ENCODE results near the gene LDLRAD1.

LDLRAD1 gene, protein sequence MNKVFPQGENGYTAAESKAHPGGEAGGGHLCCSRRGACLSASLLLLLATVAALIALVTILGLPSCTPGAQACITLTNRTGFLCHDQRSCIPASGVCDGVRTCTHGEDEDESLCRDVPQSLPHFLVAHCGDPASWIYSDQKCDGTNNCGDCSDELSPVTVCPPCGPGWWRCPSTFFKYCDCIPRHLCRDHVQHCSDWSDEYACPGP

DNA sequence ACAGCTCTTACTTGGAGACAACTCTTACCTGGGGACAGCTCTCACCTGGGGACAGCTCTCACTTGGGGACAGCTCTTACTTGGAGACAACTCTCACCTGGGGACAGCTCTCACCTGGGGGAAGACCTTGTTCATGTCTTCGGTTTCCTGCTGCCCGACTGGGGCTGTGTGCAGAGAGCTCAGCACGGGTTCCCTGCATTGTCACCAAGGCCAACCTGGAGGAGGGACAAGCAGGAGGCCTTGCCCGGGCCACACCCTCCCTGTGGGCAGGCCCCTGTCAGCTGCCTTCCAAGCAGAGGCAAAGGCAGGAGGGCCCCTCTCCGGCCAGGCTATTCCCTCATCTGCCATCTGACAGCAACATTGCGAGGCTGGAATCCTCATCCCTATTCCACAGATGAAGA is at the start of gene LDLRAD1:
LDLRAD1 (minus strand) TSS at position 208 of the 400 bp plus-strand sequence; CDS start at position 134, 74 bp downstream.
- no peak for DNase-seq (ENCODE audit: low read depth)
- TF ChIP-seq, protein P1, sequence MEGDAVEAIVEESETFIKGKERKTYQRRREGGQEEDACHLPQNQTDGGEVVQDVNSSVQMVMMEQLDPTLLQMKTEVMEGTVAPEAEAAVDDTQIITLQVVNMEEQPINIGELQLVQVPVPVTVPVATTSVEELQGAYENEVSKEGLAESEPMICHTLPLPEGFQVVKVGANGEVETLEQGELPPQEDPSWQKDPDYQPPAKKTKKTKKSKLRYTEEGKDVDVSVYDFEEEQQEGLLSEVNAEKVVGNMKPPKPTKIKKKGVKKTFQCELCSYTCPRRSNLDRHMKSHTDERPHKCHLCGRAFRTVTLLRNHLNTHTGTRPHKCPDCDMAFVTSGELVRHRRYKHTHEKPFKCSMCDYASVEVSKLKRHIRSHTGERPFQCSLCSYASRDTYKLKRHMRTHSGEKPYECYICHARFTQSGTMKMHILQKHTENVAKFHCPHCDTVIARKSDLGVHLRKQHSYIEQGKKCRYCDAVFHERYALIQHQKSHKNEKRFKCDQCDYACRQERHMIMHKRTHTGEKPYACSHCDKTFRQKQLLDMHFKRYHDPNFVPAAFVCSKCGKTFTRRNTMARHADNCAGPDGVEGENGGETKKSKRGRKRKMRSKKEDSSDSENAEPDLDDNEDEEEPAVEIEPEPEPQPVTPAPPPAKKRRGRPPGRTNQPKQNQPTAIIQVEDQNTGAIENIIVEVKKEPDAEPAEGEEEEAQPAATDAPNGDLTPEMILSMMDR (IDR thresholded peaks at IDR 0.05; ENCODE audit: low read depth, low read length, missing control alignments): no peak
- no peak within 1 kb of the TSS for H3K4me3 ChIP-seq (ENCODE audit: low read depth, low read length)
- in situ Hi-C loops (cut with HindIII; ENCODE audit: low sequenced_read_pairs): no loop called here

DNA sequence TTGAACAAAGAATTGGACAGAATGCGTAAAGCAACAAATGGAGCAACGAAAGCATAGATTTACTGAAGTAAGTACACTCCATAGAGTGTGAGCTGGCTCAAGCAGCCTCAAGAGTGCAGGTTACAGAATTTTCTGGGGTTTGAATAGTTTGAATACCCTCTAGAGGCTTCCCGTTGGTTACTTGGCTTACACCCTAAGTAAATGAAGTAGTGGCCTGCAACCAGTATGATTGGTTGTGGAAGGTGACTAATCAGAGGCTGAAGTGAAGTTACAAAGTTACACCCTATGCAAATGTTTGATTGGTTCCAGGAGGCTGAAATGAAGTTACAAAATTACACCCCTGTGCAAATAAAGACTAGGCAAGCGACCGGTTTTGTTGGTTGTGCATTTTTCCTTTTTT is 46.3 kb upstream of the LDLRAD1 start:
- in situ Hi-C loops (cut with HindIII; ENCODE audit: low sequenced_read_pairs): no loop called here
- TF ChIP-seq, protein P1 (IDR thresholded peaks at IDR 0.05; ENCODE audit: low read depth, low read length, missing control alignments): no peak
- no peak for DNase-seq (ENCODE audit: low read depth)
- no peak overlapping the region for H3K4me3 ChIP-seq (ENCODE audit: low read depth, low read length)

DNA sequence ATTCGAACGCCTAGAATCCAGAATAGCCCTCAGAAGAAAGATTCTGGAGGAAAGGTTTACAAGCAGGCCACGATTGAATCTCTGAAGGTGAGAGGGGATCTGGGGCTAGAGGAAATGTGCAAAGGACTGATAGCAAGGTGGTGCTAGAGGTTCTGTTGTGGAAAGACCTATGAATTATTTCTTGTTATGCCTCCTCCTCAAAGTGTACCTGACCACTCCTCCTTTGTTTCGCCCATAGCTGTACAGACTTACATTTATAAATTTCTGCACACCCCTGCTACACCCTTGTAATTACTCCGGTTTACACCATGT is 36.4 kb upstream of the LDLRAD1 start:
- in situ Hi-C loops (cut with HindIII; ENCODE audit: low sequenced_read_pairs): no loop called here
- TF ChIP-seq, protein P1 (IDR thresholded peaks at IDR 0.05; ENCODE audit: low read depth, low read length, missing control alignments): peak; percentile 5
- H3K4me3 ChIP-seq (ENCODE audit: low read depth, low read length): peak overlapping the region; percentile 67
- DNase-seq (ENCODE audit: low read depth): no peak

DNA sequence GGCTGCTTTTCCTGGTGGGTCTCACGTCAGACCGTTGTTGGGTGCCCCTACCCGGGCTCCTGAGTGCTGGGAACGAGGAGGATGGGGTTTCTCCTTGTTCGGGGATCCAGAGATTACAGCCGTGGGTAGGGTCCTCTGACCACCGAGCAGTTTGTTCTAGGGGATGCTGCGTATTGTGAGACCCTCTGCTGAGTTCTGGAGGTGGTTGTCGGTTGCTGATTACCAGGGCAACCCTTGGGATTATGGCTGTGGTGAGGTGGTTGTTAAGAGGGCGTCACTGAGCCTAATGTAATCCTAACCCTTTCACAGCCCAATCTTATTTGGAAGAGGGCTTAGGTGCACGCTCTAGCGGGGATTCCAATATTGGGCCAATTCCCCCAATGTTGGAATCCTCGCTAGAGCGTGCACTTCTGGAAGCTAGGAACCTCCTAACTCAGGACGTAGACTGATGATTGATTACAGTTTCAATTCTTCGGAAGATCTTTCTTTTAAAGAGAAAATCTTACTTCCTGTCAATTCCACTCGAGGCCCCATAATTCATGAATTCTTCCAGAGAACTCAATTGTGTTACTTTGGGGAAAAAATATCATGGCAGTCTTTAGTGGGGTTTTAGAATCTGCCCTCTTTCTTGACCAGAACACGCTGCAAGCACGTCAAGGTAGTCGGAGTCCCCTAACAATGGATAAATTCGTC is 35.9 kb upstream of the LDLRAD1 start:
- TF ChIP-seq, protein P1 (IDR thresholded peaks at IDR 0.05; ENCODE audit: low read depth, low read length, missing control alignments): no peak
- peak overlapping the region; percentile 67 for H3K4me3 ChIP-seq (ENCODE audit: low read depth, low read length)
- in situ Hi-C loops (cut with HindIII; ENCODE audit: low sequenced_read_pairs): no loop called here
- no peak for DNase-seq (ENCODE audit: low read depth)

DNA sequence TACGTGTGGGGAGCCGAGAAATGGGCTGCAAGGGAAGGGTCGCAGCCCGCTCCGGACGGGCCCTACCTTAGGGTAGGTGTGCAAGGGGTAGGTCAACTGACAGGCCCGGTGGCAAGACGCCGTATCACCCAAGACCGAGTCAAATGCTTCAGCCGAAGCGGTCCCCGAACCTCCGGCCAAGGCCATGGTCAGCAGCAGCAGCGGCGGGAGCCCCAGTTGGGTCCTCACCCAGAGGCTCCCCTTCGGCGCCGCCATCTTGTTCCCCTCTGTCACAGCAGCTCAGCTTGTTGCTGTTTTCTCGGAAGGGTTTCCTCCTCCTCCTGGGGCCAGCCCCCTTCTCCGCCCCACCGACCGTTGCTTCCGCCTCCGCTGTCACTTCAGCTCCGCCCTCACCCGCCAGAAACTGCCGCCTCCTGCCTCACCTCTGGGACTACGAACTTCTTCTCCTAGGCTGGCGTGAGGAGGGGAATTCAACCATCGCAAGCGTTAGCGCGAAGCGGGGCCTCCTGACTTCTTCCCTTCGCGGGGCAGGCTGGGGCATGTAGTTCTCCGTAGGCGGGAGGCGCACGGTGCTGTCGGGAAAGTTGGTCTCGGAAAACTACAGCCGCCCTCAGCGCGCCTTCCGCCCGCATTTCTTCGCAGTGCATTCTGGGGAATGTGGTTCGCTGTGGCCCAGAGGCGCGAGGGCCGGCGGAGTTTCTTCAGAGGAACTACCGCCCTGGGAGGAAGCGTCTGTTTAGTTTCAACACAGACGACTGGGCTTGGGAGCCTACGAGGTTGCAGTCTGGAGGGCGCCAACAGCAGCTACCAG is 35.2 kb upstream of the LDLRAD1 start, which contains the start of the genes TCEANC2 and TMEM59:
TCEANC2 (plus strand) TSS at position 675 of the 811 bp plus-strand sequence. CDS start 815 bp downstream, outside the sequence.
TMEM59 (minus strand) TSS at position 271 of the 811 bp plus-strand sequence; CDS start at position 255, 16 bp downstream.
- H3K4me3 ChIP-seq (ENCODE audit: low read depth, low read length): peak within 1 kb of the TSS; percentile 67
- in situ Hi-C loops (cut with HindIII; ENCODE audit: low sequenced_read_pairs): no loop called here
- TF ChIP-seq, protein P1 (IDR thresholded peaks at IDR 0.05; ENCODE audit: low read depth, low read length, missing control alignments): no peak
- peak; percentile 98 for DNase-seq (ENCODE audit: low read depth)

DNA sequence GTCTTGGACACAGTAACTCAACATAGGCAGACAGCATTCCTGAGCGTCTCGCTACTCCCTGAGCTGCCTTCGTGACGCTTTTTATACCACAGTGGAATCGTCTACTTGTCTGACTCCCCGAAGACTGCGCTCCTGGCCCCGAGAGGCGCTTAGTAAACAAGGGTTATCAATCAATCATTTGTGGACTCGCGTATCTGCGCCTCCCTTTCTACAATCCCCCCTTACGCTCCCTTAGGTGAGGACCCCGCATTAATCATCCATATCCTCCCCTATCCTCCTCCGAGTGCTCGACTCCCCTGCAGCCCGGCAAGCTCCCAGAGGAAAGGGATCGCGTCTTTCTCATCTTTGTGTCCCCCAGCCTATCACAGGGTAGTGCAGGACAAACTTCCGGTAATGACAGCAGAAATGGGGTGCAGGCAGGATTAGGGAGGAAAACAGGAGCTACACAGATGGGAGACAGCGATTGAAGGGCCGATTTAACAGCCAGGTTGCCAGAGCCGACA is 34.5 kb upstream of the LDLRAD1 start:
- TF ChIP-seq, protein P1 (IDR thresholded peaks at IDR 0.05; ENCODE audit: low read depth, low read length, missing control alignments): no peak
- peak; percentile 19 for DNase-seq (ENCODE audit: low read depth)
- in situ Hi-C loops (cut with HindIII; ENCODE audit: low sequenced_read_pairs): no loop called here

More for the DNA sequence above, 34.5 kb upstream of the LDLRAD1 start:
- peak overlapping the region; percentile 67 for H3K4me3 ChIP-seq (ENCODE audit: low read depth, low read length)
